ENCODE results near the gene ZNF580. TPM values are rescaled to one million over a fixed set of nuclear protein-coding genes. Genes with fewer than 3 reads are reported as not detected.

The ZNF580 gene
- total RNA-seq, 1 experiment from 2014 or later, result 6.5 TPM

GRCh38 chr19:55613930-55614710 lies 26.7 kb upstream of the ZNF580 start:
- Histone ChIP-seq H3K27me3 (replicated peaks) (no peaks in the 10 kb centered on the region), H3K9me3 (replicated peaks) (no peaks in the 10 kb centered on the region), H3K4me1 (replicated peaks) (no peaks in the 10 kb centered on the region), H3K27ac (no peak overlapping the region), H3K36me3 (peaks cover 50% of the 10 kb centered on the region), H3K4me3 (no peak overlapping the region)
- no peak for DNase-seq (ENCODE audit: low read depth in 1 of 2, low spot score in 2 of 2)

GRCh38 chr19:55614711-55615542 lies 25.9 kb upstream of the ZNF580 start:
- no peak for DNase-seq (ENCODE audit: low read depth in 1 of 2, low spot score in 2 of 2)
- peaks cover 42% of the 10 kb centered on the region for H3K36me3 ChIP-seq
- no peaks in the 10 kb centered on the region for H3K4me1 ChIP-seq (replicated peaks)
- H3K4me3 ChIP-seq, result no peak overlapping the region
- H3K27ac ChIP-seq, result no peak overlapping the region
- no peaks in the 10 kb centered on the region for H3K9me3 ChIP-seq (replicated peaks)
- no peaks in the 10 kb centered on the region for H3K27me3 ChIP-seq (replicated peaks)

- Histone ChIP-seq H3K9me3 (replicated peaks) (no peaks in the 10 kb centered on the region), H3K27ac (no peak overlapping the region), H3K4me1 (replicated peaks) (no peaks in the 10 kb centered on the region), H3K27me3 (replicated peaks) (no peaks in the 10 kb centered on the region), H3K36me3 (peaks cover 40% of the 10 kb centered on the region), H3K4me3 (no peak overlapping the region)
- DNase-seq (ENCODE audit: low read depth in 1 of 2, low spot score in 2 of 2), result no peak
Observed at GRCh38 chr19:55615543-55616394, 25.0 kb upstream of the ZNF580 start.

GRCh38 chr19:55616395-55616875 lies 24.4 kb upstream of the ZNF580 start:
- H3K4me1 ChIP-seq (replicated peaks), result no peaks in the 10 kb centered on the region
- H3K27ac ChIP-seq, result no peak overlapping the region
- no peak for DNase-seq (ENCODE audit: low read depth in 1 of 2, low spot score in 2 of 2)
- H3K27me3 ChIP-seq (replicated peaks), result no peaks in the 10 kb centered on the region
- H3K9me3 ChIP-seq (replicated peaks), result no peaks in the 10 kb centered on the region
- H3K36me3 ChIP-seq, result peaks cover 41% of the 10 kb centered on the region
- H3K4me3 ChIP-seq, result no peak overlapping the region

GRCh38 chr19:55617426-55617825 lies 23.4 kb upstream of the ZNF580 start:
- Histone ChIP-seq H3K9me3 (replicated peaks) (no peaks in the 10 kb centered on the region), H3K36me3 (peaks cover 48% of the 10 kb centered on the region), H3K4me1 (replicated peaks) (no peaks in the 10 kb centered on the region), H3K27me3 (replicated peaks) (no peaks in the 10 kb centered on the region), H3K27ac (no peak overlapping the region), H3K4me3 (no peak overlapping the region)
- DNase-seq (ENCODE audit: low read depth in 1 of 2, low spot score in 2 of 2), result no peak

- no peak overlapping the region for H3K27ac ChIP-seq
- no peak for DNase-seq (ENCODE audit: low read depth in 1 of 2, low spot score in 2 of 2)
- no peaks in the 10 kb centered on the region for H3K9me3 ChIP-seq (replicated peaks)
- no peaks in the 10 kb centered on the region for H3K4me1 ChIP-seq (replicated peaks)
- peaks cover 51% of the 10 kb centered on the region for H3K36me3 ChIP-seq
- H3K27me3 ChIP-seq (replicated peaks), result no peaks in the 10 kb centered on the region
- no peak overlapping the region for H3K4me3 ChIP-seq
Observed at GRCh38 chr19:55618426-55618825, 22.4 kb upstream of the ZNF580 start.

- H3K4me3 ChIP-seq, result no peak overlapping the region
Observed at GRCh38 chr19:55619286-55619685, 21.5 kb upstream of the ZNF580 start.

GRCh38 chr19:55620410-55621204 lies 20.2 kb upstream of the ZNF580 start:
- Histone ChIP-seq H3K4me3 (no peak overlapping the region), H3K27ac (no peak overlapping the region)
- no peak for DNase-seq (ENCODE audit: low read depth in 1 of 2, low spot score in 2 of 2)

More at GRCh38 chr19:55619286-55619685, 21.5 kb upstream of the ZNF580 start:
- Histone ChIP-seq H3K27me3 (replicated peaks) (no peaks in the 10 kb centered on the region), H3K36me3 (peaks cover 51% of the 10 kb centered on the region), H3K4me1 (replicated peaks) (0 out of 2 replicates have a peak, but pooled peaks cover 3% of the 10 kb centered on the region), H3K27ac (no peak overlapping the region), H3K9me3 (replicated peaks) (no peaks in the 10 kb centered on the region)
- no peak for DNase-seq (ENCODE audit: low read depth in 1 of 2, low spot score in 2 of 2)

GRCh38 chr19:55621205-55621672 lies 19.6 kb upstream of the ZNF580 start:
- H3K9me3 ChIP-seq (replicated peaks), result no peaks in the 10 kb centered on the region
- H3K36me3 ChIP-seq, result peaks cover 36% of the 10 kb centered on the region
- H3K27ac ChIP-seq, result no peak overlapping the region
- H3K27me3 ChIP-seq (replicated peaks), result no peaks in the 10 kb centered on the region
- 0 out of 2 replicates have a peak, but pooled peaks cover 9% of the 10 kb centered on the region for H3K4me1 ChIP-seq (replicated peaks)
- H3K4me3 ChIP-seq, result no peak overlapping the region
- no peak for DNase-seq (ENCODE audit: low read depth in 1 of 2, low spot score in 2 of 2)

More at GRCh38 chr19:55620410-55621204, 20.2 kb upstream of the ZNF580 start:
- no peaks in the 10 kb centered on the region for H3K27me3 ChIP-seq (replicated peaks)
- H3K36me3 ChIP-seq, result peaks cover 42% of the 10 kb centered on the region
- H3K4me1 ChIP-seq (replicated peaks), result 0 out of 2 replicates have a peak, but pooled peaks cover 9% of the 10 kb centered on the region
- no peaks in the 10 kb centered on the region for H3K9me3 ChIP-seq (replicated peaks)

- Histone ChIP-seq H3K27ac (no peak overlapping the region), H3K27me3 (replicated peaks) (no peaks in the 10 kb centered on the region), H3K36me3 (peaks cover 31% of the 10 kb centered on the region), H3K4me3 (no peak overlapping the region), H3K4me1 (replicated peaks) (0 out of 2 replicates have a peak, but pooled peaks cover 9% of the 10 kb centered on the region), H3K9me3 (replicated peaks) (no peaks in the 10 kb centered on the region)
- DNase-seq (ENCODE audit: low read depth in 1 of 2, low spot score in 2 of 2), result no peak
Observed at GRCh38 chr19:55621673-55622231, 19.1 kb upstream of the ZNF580 start.

- Histone ChIP-seq H3K4me3 (no peak overlapping the region), H3K4me1 (replicated peaks) (0 out of 2 replicates have a peak, but pooled peaks cover 9% of the 10 kb centered on the region), H3K36me3 (peaks cover 28% of the 10 kb centered on the region), H3K27ac (no peak overlapping the region), H3K9me3 (replicated peaks) (no peaks in the 10 kb centered on the region), H3K27me3 (replicated peaks) (no peaks in the 10 kb centered on the region)
- DNase-seq (ENCODE audit: low read depth in 1 of 2, low spot score in 2 of 2), result no peak
Observed at GRCh38 chr19:55622242-55622969, 18.4 kb upstream of the ZNF580 start.

GRCh38 chr19:55623130-55623529 lies 17.7 kb upstream of the ZNF580 start:
- no peaks in the 10 kb centered on the region for H3K27me3 ChIP-seq (replicated peaks)

More at GRCh38 chr19:55623130-55623529, 17.7 kb upstream of the ZNF580 start:
- Histone ChIP-seq H3K36me3 (peaks cover 20% of the 10 kb centered on the region), H3K4me1 (replicated peaks) (0 out of 2 replicates have a peak, but pooled peaks cover 9% of the 10 kb centered on the region), H3K27ac (no peak overlapping the region), H3K4me3 (no peak overlapping the region), H3K9me3 (replicated peaks) (no peaks in the 10 kb centered on the region)
- DNase-seq (ENCODE audit: low read depth in 1 of 2, low spot score in 2 of 2), result no peak
